GM20431 (cell line): ENCODE measurements around the gene MRPL57.
"Not testable (repeated sequence)": the region's sequence is repeated elsewhere in the genome, so short reads cannot be mapped to it uniquely, and the experiment has no call there.

Experiments
- in situ Hi-C: fragments of 300-500 bp; cut with MseI, MboI; formaldehyde crosslinking; loops from one replicate; pipeline ENCODE4 v1.15.0; 2020; ENCODE audit warnings: low sequenced_read_pairs; ENCODE audit not compliant: unreplicated experiment

MRPL57 gene

GRCh38 chr13:21186410-21186809 is 10.0 kb downstream of the MRPL57 start:
- in situ Hi-C loops = not testable (repeated sequence)

GRCh38 chr13:21194756-21195155 is 18.3 kb downstream of the MRPL57 start:
- in situ Hi-C loops = not testable (repeated sequence)

GRCh38 chr13:21197606-21198225 is 21.3 kb downstream of the MRPL57 start:
- in situ Hi-C loops = not testable (repeated sequence)

- in situ Hi-C loops = not testable (repeated sequence)
Measured at GRCh38 chr13:21198391-21198790, 21.9 kb downstream of the MRPL57 start.

- in situ Hi-C loops = not testable (repeated sequence)
Measured at GRCh38 chr13:21201456-21202190, 25.2 kb downstream of the MRPL57 start.

- in situ Hi-C loops = no loop called here
Measured at GRCh38 chr13:21202767-21203531, 26.5 kb downstream of the MRPL57 start.

- in situ Hi-C loops = no loop called here
Measured at GRCh38 chr13:21208652-21209154, 32.2 kb downstream of the MRPL57 start.

GRCh38 chr13:21212138-21212775 is 35.8 kb downstream of the MRPL57 start:
- in situ Hi-C loops = no loop called here

- in situ Hi-C loops = not testable (repeated sequence)
Measured at GRCh38 chr13:21215419-21215818, 39.0 kb downstream of the MRPL57 start.

GRCh38 chr13:21216332-21216731 is 39.9 kb downstream of the MRPL57 start:
- in situ Hi-C loops = no loop called here

- in situ Hi-C loops = no loop called here
Measured at GRCh38 chr13:21218351-21219035, 42.0 kb downstream of the MRPL57 start.

- in situ Hi-C loops = no loop called here
Measured at GRCh38 chr13:21219036-21219381, 42.6 kb downstream of the MRPL57 start.

GRCh38 chr13:21219716-21220115 is 43.3 kb downstream of the MRPL57 start:
- in situ Hi-C loops = not testable (repeated sequence)

GRCh38 chr13:21221268-21221667 is 44.8 kb downstream of the MRPL57 start:
- in situ Hi-C loops = no loop called here

GRCh38 chr13:21225082-21225481 is 48.6 kb downstream of the MRPL57 start:
- in situ Hi-C loops = no loop called here

GRCh38 chr13:21225841-21226581 is 49.6 kb downstream of the MRPL57 start:
- in situ Hi-C loops = no loop called here

GRCh38 chr13:21227917-21228316 is 51.5 kb downstream of the MRPL57 start:
- in situ Hi-C loops = no loop called here
